GM21737 (cell line): ENCODE data around the gene KRTAP9-1.
"Not testable (repeated sequence)": the region's sequence is repeated elsewhere in the genome, so short reads cannot be mapped to it uniquely, and the experiment has no call there.

ENCODE experiments used
- ATAC-seq: cut with Tn5 transposase; IDR thresholded peaks from one replicate; pipeline ENCODE4 v1.9.1; 2021; ENCODE audit warnings: mild to moderate bottlenecking, moderate library complexity; ENCODE audit not compliant: unreplicated experiment

The KRTAP9-1 gene

GRCh38 chr17:41189837-41190318 lies at the start of gene KRTAP9-1:
Gene KRTAP9-1, plus strand, starts transcription at chr17:41189887. Its CDS starts 0 bp downstream, at chr17:41189887.
- ATAC-seq = not testable (repeated sequence)

- ATAC-seq = no peak
Measured at GRCh38 chr17:41140360-41141131, 49.1 kb upstream of the KRTAP9-1 start, which contains the start of gene KRTAP4-6. Gene KRTAP4-6, minus strand, starts transcription at chr17:41140544. Its CDS starts 57 bp downstream, at chr17:41140487.

GRCh38 chr17:41141361-41141760 lies 48.3 kb upstream of the KRTAP9-1 start:
- ATAC-seq = no peak

- no peak for ATAC-seq
Measured at GRCh38 chr17:41144846-41145245, 44.8 kb upstream of the KRTAP9-1 start.

GRCh38 chr17:41145261-41145660 lies 44.4 kb upstream of the KRTAP9-1 start:
- ATAC-seq = no peak

- no peak for ATAC-seq
Measured at GRCh38 chr17:41147531-41148204, 42.0 kb upstream of the KRTAP9-1 start.

GRCh38 chr17:41148971-41149651 lies 40.6 kb upstream of the KRTAP9-1 start:
- not testable (repeated sequence) for ATAC-seq

- ATAC-seq = no peak
Measured at GRCh38 chr17:41149652-41149985, 40.1 kb upstream of the KRTAP9-1 start, which contains the start of gene KRTAP4-5. Gene KRTAP4-5, minus strand, starts transcription at chr17:41149825. Its CDS starts 58 bp downstream, at chr17:41149767.

GRCh38 chr17:41150026-41150425 lies 39.7 kb upstream of the KRTAP9-1 start:
- ATAC-seq = no peak

GRCh38 chr17:41151525-41151924 lies 38.2 kb upstream of the KRTAP9-1 start:
- ATAC-seq = no peak

- ATAC-seq = no peak
Measured at GRCh38 chr17:41153856-41154255, 35.8 kb upstream of the KRTAP9-1 start.

GRCh38 chr17:41160190-41160589 lies 29.5 kb upstream of the KRTAP9-1 start:
- ATAC-seq = not testable (repeated sequence)

GRCh38 chr17:41160648-41161047 lies 29.0 kb upstream of the KRTAP9-1 start, which contains the start of gene KRTAP4-4:
Gene KRTAP4-4, minus strand, starts transcription at chr17:41160748. Its CDS starts 57 bp downstream, at chr17:41160691.
- no peak for ATAC-seq

GRCh38 chr17:41163828-41164227 lies 25.9 kb upstream of the KRTAP9-1 start:
- no peak for ATAC-seq

GRCh38 chr17:41167561-41167960 lies 22.1 kb upstream of the KRTAP9-1 start:
- no peak for ATAC-seq

- ATAC-seq = no peak
Measured at GRCh38 chr17:41168121-41168520, 21.6 kb upstream of the KRTAP9-1 start, which contains the start of gene KRTAP4-3. Gene KRTAP4-3, minus strand, starts transcription at chr17:41168221. Its CDS starts 49 bp downstream, at chr17:41168172.

GRCh38 chr17:41171886-41172285 lies 17.8 kb upstream of the KRTAP9-1 start:
- ATAC-seq = no peak

GRCh38 chr17:41176744-41177387 lies 12.8 kb upstream of the KRTAP9-1 start:
- no peak for ATAC-seq

GRCh38 chr17:41177727-41178271 lies 11.9 kb upstream of the KRTAP9-1 start, which contains the start of gene KRTAP4-2:
Gene KRTAP4-2, minus strand, starts transcription at chr17:41178221. Its CDS starts 57 bp downstream, at chr17:41178164.
- ATAC-seq = no peak

- ATAC-seq = no peak
Measured at GRCh38 chr17:41178341-41178740, 11.3 kb upstream of the KRTAP9-1 start.
